HepG2 (cell line): Measurements from ENCODE around the gene SEC16A. TPM values are rescaled to one million over a fixed set of nuclear protein-coding genes. Genes with fewer than 3 reads are reported as not detected.

Experiments used
- ASH2L ChIP-seq: fragments of 300-600, 200-600 bp; sonication (generic); IDR thresholded peaks from 2 replicates; pipeline ENCODE4 v1.7.0; 2017; ENCODE audit warnings: low read depth, mild to moderate bottlenecking, moderate library complexity, mixed read lengths, low read length; ENCODE audit not compliant: insufficient read length
- CC2D1A ChIP-seq: sonication (generic); formaldehyde crosslinking; IDR thresholded peaks from 2 replicates; pipeline ENCODE4 v1.8.1; 2023; ENCODE audit warnings: mild to moderate bottlenecking, missing genetic modification reagents
- CEBPB ChIP-seq: IDR thresholded peaks from 2 replicates; pipeline ENCODE4 v1.6.1; 2011; ENCODE audit warnings: low read depth, low read length, improper control_type of control experiment, borderline replicate concordance
- CEBPG ChIP-seq: IDR thresholded peaks from 2 replicates; pipeline ENCODE4 v1.6.1; 2016
- GATA4 ChIP-seq: sonication (generic); IDR thresholded peaks from 2 replicates; pipeline ENCODE4 v1.6.1; 2016; ENCODE audit warnings: antibody characterized with exemption, low read depth, borderline replicate concordance
- KDM4B ChIP-seq: sonication (generic); formaldehyde crosslinking; IDR thresholded peaks from 2 replicates; pipeline ENCODE4 v1.4.0; 2020; ENCODE audit warnings: missing genetic modification reagents
- KLF12 ChIP-seq: sonication (generic); formaldehyde crosslinking; IDR thresholded peaks from 2 replicates; pipeline ENCODE4 v1.4.0; 2020; ENCODE audit warnings: missing genetic modification reagents, borderline replicate concordance
- POLR2G ChIP-seq: fragments of 200-400 bp; formaldehyde crosslinking; IDR thresholded peaks from 2 replicates; pipeline ENCODE4 v1.6.1; 2018; ENCODE audit warnings: mild to moderate bottlenecking, low read depth, low read length, moderate library complexity
- RFX5 ChIP-seq: IDR thresholded peaks from 2 replicates; pipeline ENCODE4 v1.6.1; 2011; ENCODE audit warnings: low read depth, low read length, improper control_type of control experiment
- RFXANK ChIP-seq: IDR thresholded peaks from 2 replicates; pipeline ENCODE4 v1.6.1; 2016
- SOX6 ChIP-seq, 2 experiments: fragments of 450-650 bp in 1 of 2; sonication (generic) in 1 of 2; formaldehyde crosslinking in 1 of 2; IDR thresholded peaks; 2 replicates each; pipeline versions ENCODE4 v1.4.0 to v1.6.1; 2017 to 2020; ENCODE audit warnings: antibody characterized with exemption in 1 of 2, mild to moderate bottlenecking in 1 of 2, missing genetic modification reagents in 1 of 2
- SRY ChIP-seq: sonication (generic); formaldehyde crosslinking; IDR thresholded peaks from 2 replicates; pipeline ENCODE4 v1.8.0; 2022; ENCODE audit warnings: mild to moderate bottlenecking, missing genetic modification reagents
- THRA ChIP-seq: sonication (generic); formaldehyde crosslinking; IDR thresholded peaks from 2 replicates; pipeline ENCODE4 v1.4.0; 2020; ENCODE audit warnings: missing genetic modification reagents, borderline replicate concordance
- ZFP36 ChIP-seq: fragments of 150-350 bp; IDR thresholded peaks from 2 replicates; pipeline ENCODE4 v1.6.1; 2018; ENCODE audit warnings: borderline replicate concordance, low read length, low read depth; ENCODE audit not compliant: partially characterized antibody
- ZNF276 ChIP-seq: sonication (generic); formaldehyde crosslinking; IDR thresholded peaks from 2 replicates; pipeline ENCODE4 v1.4.0; 2020; ENCODE audit warnings: mild to moderate bottlenecking, low read depth, missing genetic modification reagents
- ZNF549 ChIP-seq: sonication (generic); formaldehyde crosslinking; IDR thresholded peaks from 2 replicates; pipeline ENCODE4 v1.5.0; 2020; ENCODE audit warnings: missing genetic modification reagents
- ZNF577 ChIP-seq: sonication (generic); formaldehyde crosslinking; IDR thresholded peaks from 2 replicates; pipeline ENCODE4 v1.4.0; 2020; ENCODE audit warnings: mild to moderate bottlenecking, low read depth, missing genetic modification reagents, borderline replicate concordance
- ZNF773 ChIP-seq: sonication (generic); formaldehyde crosslinking; IDR thresholded peaks from 2 replicates; pipeline ENCODE4 v1.4.0; 2020; ENCODE audit warnings: missing genetic modification reagents, borderline replicate concordance
- ZNF777 ChIP-seq: sonication (generic); formaldehyde crosslinking; IDR thresholded peaks from 2 replicates; pipeline ENCODE4 v1.4.0; 2020; ENCODE audit warnings: missing genetic modification reagents
- ZSCAN29 ChIP-seq: sonication (generic); formaldehyde crosslinking; conservative IDR thresholded peaks from 2 replicates; pipeline ENCODE4 v1.4.0; 2020; ENCODE audit warnings: mild to moderate bottlenecking, missing genetic modification reagents
- polyA plus RNA-seq, 8 experiments: library from polyadenylated mRNA; depleted of rRNA in 3 of 8; stranded (reverse) in 7 of 8; unstranded in 1 of 8; fragments of >200 nt; fragmentation: Illumina TruSeq in 4 of 8; extraction: Trizol in 4 of 8; gene quantifications; 2 replicates each; pipeline versions ENCODE4 v1.2.1 to v1.2.3, GENCODE V29; 2011 to 2016; ENCODE audit warnings: low read depth in 4 of 8, missing spikeins in 1 of 8, mixed read lengths in 1 of 8; ENCODE audit not compliant: insufficient read depth in 1 of 8
- total RNA-seq, 5 experiments: library from RNA; depleted of rRNA; stranded (reverse); fragments of >200 nt; fragmentation: Illumina TruSeq; extraction: Trizol; gene quantifications; 2 replicates each; pipeline ENCODE4 v1.2.3, GENCODE V29; 2016; ENCODE audit warnings: low read depth in 1 of 5
- TF ChIP-seq, protein P1 (sequence below): sonication (generic); formaldehyde crosslinking; IDR thresholded peaks from 2 replicates; pipeline ENCODE4 v1.4.0; 2020; ENCODE audit warnings: missing genetic modification reagents, mild to moderate bottlenecking, borderline replicate concordance
- TF ChIP-seq, protein P2 (sequence below): sonication (generic); formaldehyde crosslinking; IDR thresholded peaks from 2 replicates; pipeline ENCODE4 v1.4.0; 2020; ENCODE audit warnings: mild to moderate bottlenecking, missing genetic modification reagents

SEC16A gene
- total and polyA plus RNA-seq, 2 of the 13 experiments (the other 11 are each of a cell fraction or from before 2014, with no cell fraction given), result 15.9 to 18.9 TPM

- TF ChIP-seq THRA (CRISPR knock-in tag) (no peak), KDM4B (CRISPR knock-in tag) (no peak), KLF12 (0 out of 2 replicates have a peak, but pooled peaks have one; percentile 51), RFX5 (0 out of 2 replicates have a peak, but pooled peaks have one; percentile 0), ZNF577 (CRISPR knock-in tag) (no peak), POLR2G (no peak), SOX6 (IDR thresholded peaks at IDR 0.05) (no peak), SOX6 (CRISPR knock-in tag; IDR thresholded peaks at IDR 0.05) (no peak), ZNF549 (CRISPR knock-in tag) (no peak), ZNF777 (peak; percentile 29; the same call in 1 of the 2 replicates), GATA4 (no peak), ZFP36 (no peak), ZSCAN29 (CRISPR knock-in tag) (no peak), ZNF276 (CRISPR knock-in tag) (no peak), ASH2L (peak; percentile 62), CEBPB (peak; percentile 84), RFXANK (CRISPR knock-in tag) (0 out of 2 replicates have a peak, but pooled peaks have one; percentile 13), CC2D1A (CRISPR knock-in tag) (no peak), ZNF773 (no peak), SRY (CRISPR knock-in tag) (no peak), CEBPG (CRISPR knock-in tag) (peak; percentile 61)
- TF ChIP-seq, protein P1, sequence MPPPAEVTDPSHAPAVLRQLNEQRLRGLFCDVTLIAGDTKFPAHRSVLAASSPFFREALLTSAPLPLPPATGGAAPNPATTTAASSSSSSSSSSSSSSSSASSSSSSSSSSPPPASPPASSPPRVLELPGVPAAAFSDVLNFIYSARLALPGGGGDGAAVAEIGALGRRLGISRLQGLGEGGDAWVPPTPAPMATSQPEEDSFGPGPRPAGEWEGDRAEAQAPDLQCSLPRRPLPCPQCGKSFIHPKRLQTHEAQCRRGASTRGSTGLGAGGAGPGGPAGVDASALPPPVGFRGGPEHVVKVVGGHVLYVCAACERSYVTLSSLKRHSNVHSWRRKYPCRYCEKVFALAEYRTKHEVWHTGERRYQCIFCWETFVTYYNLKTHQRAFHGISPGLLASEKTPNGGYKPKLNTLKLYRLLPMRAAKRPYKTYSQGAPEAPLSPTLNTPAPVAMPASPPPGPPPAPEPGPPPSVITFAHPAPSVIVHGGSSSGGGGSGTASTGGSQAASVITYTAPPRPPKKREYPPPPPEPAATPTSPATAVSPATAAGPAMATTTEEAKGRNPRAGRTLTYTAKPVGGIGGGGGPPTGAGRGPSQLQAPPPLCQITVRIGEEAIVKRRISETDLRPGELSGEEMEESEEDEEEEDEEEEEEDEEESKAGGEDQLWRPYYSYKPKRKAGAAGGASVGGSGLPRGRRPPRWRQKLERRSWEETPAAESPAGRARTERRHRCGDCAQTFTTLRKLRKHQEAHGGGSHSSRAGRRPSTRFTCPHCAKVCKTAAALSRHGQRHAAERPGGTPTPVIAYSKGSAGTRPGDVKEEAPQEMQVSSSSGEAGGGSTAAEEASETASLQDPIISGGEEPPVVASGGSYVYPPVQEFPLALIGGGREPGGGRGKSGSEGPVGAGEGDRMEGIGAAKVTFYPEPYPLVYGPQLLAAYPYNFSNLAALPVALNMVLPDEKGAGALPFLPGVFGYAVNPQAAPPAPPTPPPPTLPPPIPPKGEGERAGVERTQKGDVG (CRISPR knock-in tag), result no peak
- TF ChIP-seq, protein P2, sequence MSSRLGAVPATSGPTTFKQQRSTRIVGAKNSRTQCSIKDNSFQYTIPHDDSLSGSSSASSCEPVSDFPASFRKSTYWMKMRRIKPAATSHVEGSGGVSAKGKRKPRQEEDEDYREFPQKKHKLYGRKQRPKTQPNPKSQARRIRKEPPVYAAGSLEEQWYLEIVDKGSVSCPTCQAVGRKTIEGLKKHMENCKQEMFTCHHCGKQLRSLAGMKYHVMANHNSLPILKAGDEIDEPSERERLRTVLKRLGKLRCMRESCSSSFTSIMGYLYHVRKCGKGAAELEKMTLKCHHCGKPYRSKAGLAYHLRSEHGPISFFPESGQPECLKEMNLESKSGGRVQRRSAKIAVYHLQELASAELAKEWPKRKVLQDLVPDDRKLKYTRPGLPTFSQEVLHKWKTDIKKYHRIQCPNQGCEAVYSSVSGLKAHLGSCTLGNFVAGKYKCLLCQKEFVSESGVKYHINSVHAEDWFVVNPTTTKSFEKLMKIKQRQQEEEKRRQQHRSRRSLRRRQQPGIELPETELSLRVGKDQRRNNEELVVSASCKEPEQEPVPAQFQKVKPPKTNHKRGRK, result no peak
Measured at GRCh38 chr9:136482046-136482792, 621 bp downstream of the SEC16A start (continued).
